Erythroblast (primary cell): ENCODE data around the gene LDLRAD2.

ENCODE experiments used
- GATA1 ChIP-seq: IDR thresholded peaks from 2 replicates; pipeline ENCODE4 v1.6.1; 2011; ENCODE audit warnings: low read depth, mild to moderate bottlenecking, control low read depth, low read length, moderate library complexity
- POLR2A ChIP-seq: IDR thresholded peaks from 2 replicates; pipeline ENCODE4 v1.6.1; 2011; ENCODE audit warnings: mild to moderate bottlenecking, low read length

DNA sequence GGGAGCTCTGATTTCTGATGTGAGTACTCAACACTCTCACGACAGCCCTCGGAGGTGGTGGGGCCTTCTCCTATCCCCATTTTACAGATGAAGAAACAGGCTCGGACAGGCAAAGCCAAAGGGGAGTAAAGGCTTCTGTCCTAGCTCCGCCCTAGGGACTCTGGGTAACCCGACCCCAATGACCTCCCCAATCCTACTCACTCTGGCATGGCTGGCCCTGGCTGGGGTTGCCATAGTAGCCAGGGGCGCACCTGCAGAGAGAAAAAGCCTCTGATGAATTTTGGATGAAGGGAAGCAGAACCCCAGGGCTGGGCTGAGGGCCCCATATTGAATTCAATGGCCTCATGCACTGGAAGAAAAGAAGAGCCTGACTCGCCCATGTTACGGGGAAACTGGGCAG is 61.1 kb downstream of the LDLRAD2 start:
- TF ChIP-seq POLR2A (no peak), GATA1 (no peak)
